ENCODE data around the gene COX7A2L.

Gene COX7A2L

GRCh38 chr2:42378415-42378814 lies 17.4 kb upstream of the COX7A2L start:
- in situ Hi-C loops (cut with MboI; ENCODE audit: low pct_unique_long_range_greater_than_20kb, low sequenced_read_pairs, unreplicated experiment), result no loop called here
- no peak for DNase-seq (ENCODE audit: low spot score)
- no peak for TF ChIP-seq CTCF (IDR thresholded peaks at IDR 0.05; ENCODE audit: extremely low read depth, insufficient read depth, missing control alignments)

GRCh38 chr2:42376758-42377157 lies 15.7 kb upstream of the COX7A2L start:
- in situ Hi-C loops (cut with MboI; ENCODE audit: low pct_unique_long_range_greater_than_20kb, low sequenced_read_pairs, unreplicated experiment), result no loop called here
- TF ChIP-seq CTCF (IDR thresholded peaks at IDR 0.05; ENCODE audit: extremely low read depth, insufficient read depth, missing control alignments), result no peak
- DNase-seq (ENCODE audit: low spot score), result no peak

GRCh38 chr2:42372474-42373200 lies 11.6 kb upstream of the COX7A2L start:
- TF ChIP-seq CTCF (IDR thresholded peaks at IDR 0.05; ENCODE audit: extremely low read depth, insufficient read depth, missing control alignments), result no peak

GRCh38 chr2:42371611-42372473 lies 10.8 kb upstream of the COX7A2L start:
- in situ Hi-C loops (cut with MboI; ENCODE audit: low pct_unique_long_range_greater_than_20kb, low sequenced_read_pairs, unreplicated experiment), result no loop called here
- no peak for TF ChIP-seq CTCF (IDR thresholded peaks at IDR 0.05; ENCODE audit: extremely low read depth, insufficient read depth, missing control alignments)
- no peak for DNase-seq (ENCODE audit: low spot score)

More at GRCh38 chr2:42372474-42373200, 11.6 kb upstream of the COX7A2L start:
- no peak for DNase-seq (ENCODE audit: low spot score)
- in situ Hi-C loops (cut with MboI; ENCODE audit: low pct_unique_long_range_greater_than_20kb, low sequenced_read_pairs, unreplicated experiment), result no loop called here

GRCh38 chr2:42369532-42370229 lies 8.7 kb upstream of the COX7A2L start:
- in situ Hi-C loops (cut with MboI; ENCODE audit: low pct_unique_long_range_greater_than_20kb, low sequenced_read_pairs, unreplicated experiment), result no loop called here

More at GRCh38 chr2:42369532-42370229, 8.7 kb upstream of the COX7A2L start:
- no peak for DNase-seq (ENCODE audit: low spot score)
- TF ChIP-seq CTCF (IDR thresholded peaks at IDR 0.05; ENCODE audit: extremely low read depth, insufficient read depth, missing control alignments), result no peak
